Karpas-422 (cell line): ENCODE data around the gene NFYC. TPM values are rescaled to one million over a fixed set of nuclear protein-coding genes. Genes with fewer than 3 reads are reported as not detected.

Experiments
- DNase-seq: peaks from one replicate; pipeline ENCODE4 v3.0.0-alpha.2; 2015
- H2AFZ ChIP-seq: fragments of 200-600 bp; sonication (generic); 2 replicates; pipeline ENCODE4 v1.6.1; 2014; ENCODE audit warnings: antibody characterized with exemption, low read length, mixed read lengths
- H3K27ac ChIP-seq: fragments of 200-600 bp; sonication (generic); 2 replicates; pipeline ENCODE4 v1.5.1; 2014; ENCODE audit warnings: mild to moderate bottlenecking, low read length, moderate library complexity
- H3K27me3 ChIP-seq: fragments of 200-600 bp; sonication (generic); 2 replicates; pipeline ENCODE4 v1.6.1; 2014; ENCODE audit warnings: low read length, mixed read lengths
- H3K36me3 ChIP-seq: fragments of 200-600 bp; sonication (generic); 2 replicates; pipeline ENCODE4 v1.6.1; 2014; ENCODE audit warnings: low read length, mixed read lengths; ENCODE audit not compliant: insufficient read depth
- H3K4me1 ChIP-seq: fragments of 200-600 bp; sonication (generic); 2 replicates; pipeline ENCODE4 v1.6.1; 2014; ENCODE audit warnings: mild to moderate bottlenecking, low read length, mixed read lengths
- H3K4me2 ChIP-seq: fragments of 200-600 bp; sonication (generic); 2 replicates; pipeline ENCODE4 v1.6.1; 2014; ENCODE audit warnings: low read length, low read depth, mild to moderate bottlenecking; ENCODE audit not compliant: poor library complexity, severe bottlenecking
- H3K4me3 ChIP-seq: fragments of 200-600 bp; sonication (generic); 2 replicates; pipeline ENCODE4 v1.5.1; 2014; ENCODE audit warnings: mild to moderate bottlenecking, antibody characterized with exemption, low read length, mixed read lengths
- H3K79me2 ChIP-seq: fragments of 200-600 bp; sonication (generic); 2 replicates; pipeline ENCODE4 v1.6.1; 2014; ENCODE audit warnings: mild to moderate bottlenecking, low read length, mixed read lengths
- H3K9ac ChIP-seq: fragments of 200-600 bp; sonication (generic); 2 replicates; pipeline ENCODE4 v1.6.0; 2014; ENCODE audit warnings: low read length
- H3K9me2 ChIP-seq: fragments of 200-600 bp; sonication (generic), shearing (Covaris generic); replicated peaks from 2 replicates; pipeline ENCODE4 v1.6.0; 2014; ENCODE audit warnings: mild to moderate bottlenecking, low read length, moderate library complexity; ENCODE audit not compliant: insufficient read depth
- H3K9me3 ChIP-seq: fragments of 300-700, 200-600 bp; sonication (generic); 2 replicates; pipeline ENCODE4 v1.6.1; 2014; ENCODE audit warnings: low read length, mixed read lengths
- H4K20me1 ChIP-seq: fragments of 200-600 bp; sonication (generic); 2 replicates; pipeline ENCODE4 v1.6.1; 2014; ENCODE audit warnings: mild to moderate bottlenecking, antibody characterized with exemption, low read length, low read depth; ENCODE audit not compliant: insufficient read depth
- total RNA-seq: library from RNA; depleted of rRNA; stranded (reverse); fragments of >200 nt; shearing (Covaris generic); gene quantifications from 2 replicates; pipeline ENCODE4 v1.2.3, GENCODE V29; 2014; ENCODE audit warnings: low replicate concordance

NFYC gene
- total RNA-seq, 1 experiment from 2014 or later, result 62.6 TPM

- Histone ChIP-seq H3K4me2 (no peak overlapping the region), H3K4me3 (no peak overlapping the region), H3K9me3 (no peaks in the 10 kb centered on the region), H3K27ac (no peak overlapping the region), H4K20me1 (peaks cover 4% of the 10 kb centered on the region; the same call in 1 of the 2 replicates), H2AFZ (no peak overlapping the region), H3K9ac (no peak overlapping the region), H3K79me2 (no peaks in the 10 kb centered on the region), H3K9me2 (no peaks in the 10 kb centered on the region), H3K27me3 (no peaks in the 10 kb centered on the region), H3K4me1 (no peaks in the 10 kb centered on the region), H3K36me3 (no peaks in the 10 kb centered on the region)
- DNase-seq, result no peak
Measured at GRCh38 chr1:40651138-40651857, 40.2 kb upstream of the NFYC start.

GRCh38 chr1:40652468-40652867 is 39.0 kb upstream of the NFYC start:
- Histone ChIP-seq H4K20me1 (peaks cover 4% of the 10 kb centered on the region; the same call in 1 of the 2 replicates), H3K9me3 (no peaks in the 10 kb centered on the region), H3K79me2 (no peaks in the 10 kb centered on the region), H3K9ac (no peak overlapping the region), H2AFZ (no peak overlapping the region), H3K4me1 (no peaks in the 10 kb centered on the region), H3K4me3 (no peak overlapping the region), H3K4me2 (no peak overlapping the region), H3K27me3 (no peaks in the 10 kb centered on the region), H3K27ac (no peak overlapping the region), H3K9me2 (no peaks in the 10 kb centered on the region), H3K36me3 (no peaks in the 10 kb centered on the region)
- DNase-seq, result no peak

- H3K9me3 ChIP-seq, result no peaks in the 10 kb centered on the region
- H3K4me2 ChIP-seq, result no peak overlapping the region
- no peaks in the 10 kb centered on the region for H3K79me2 ChIP-seq
- no peaks in the 10 kb centered on the region for H3K36me3 ChIP-seq
- H3K9ac ChIP-seq, result no peak overlapping the region
- peaks cover 4% of the 10 kb centered on the region; the same call in 1 of the 2 replicates for H4K20me1 ChIP-seq
- no peak for DNase-seq
- H3K9me2 ChIP-seq, result no peaks in the 10 kb centered on the region
- no peaks in the 10 kb centered on the region for H3K4me1 ChIP-seq
- no peaks in the 10 kb centered on the region for H3K27me3 ChIP-seq
- no peak overlapping the region for H3K4me3 ChIP-seq
- H3K27ac ChIP-seq, result no peak overlapping the region
- H2AFZ ChIP-seq, result no peak overlapping the region
Measured at GRCh38 chr1:40652979-40653378, 38.5 kb upstream of the NFYC start.

- no peaks in the 10 kb centered on the region for H3K9me2 ChIP-seq
- no peak overlapping the region for H2AFZ ChIP-seq
- no peak for DNase-seq
- no peaks in the 10 kb centered on the region for H3K36me3 ChIP-seq
- peaks cover 4% of the 10 kb centered on the region; the same call in 1 of the 2 replicates for H4K20me1 ChIP-seq
- H3K9ac ChIP-seq, result no peak overlapping the region
- no peaks in the 10 kb centered on the region for H3K27me3 ChIP-seq
- no peaks in the 10 kb centered on the region for H3K4me1 ChIP-seq
- H3K4me3 ChIP-seq, result no peak overlapping the region
- no peak overlapping the region for H3K4me2 ChIP-seq
- no peak overlapping the region for H3K27ac ChIP-seq
- no peaks in the 10 kb centered on the region for H3K79me2 ChIP-seq
- H3K9me3 ChIP-seq, result no peaks in the 10 kb centered on the region
Measured at GRCh38 chr1:40653851-40654537, 37.5 kb upstream of the NFYC start.

GRCh38 chr1:40657046-40657445 is 34.5 kb upstream of the NFYC start:
- Histone ChIP-seq H3K9me2 (no peaks in the 10 kb centered on the region), H3K4me3 (no peak overlapping the region), H3K36me3 (no peaks in the 10 kb centered on the region), H2AFZ (no peak overlapping the region), H4K20me1 (no peaks in the 10 kb centered on the region), H3K27me3 (no peaks in the 10 kb centered on the region), H3K9me3 (no peaks in the 10 kb centered on the region), H3K4me2 (no peak overlapping the region), H3K79me2 (no peaks in the 10 kb centered on the region), H3K4me1 (no peaks in the 10 kb centered on the region), H3K9ac (no peak overlapping the region), H3K27ac (no peak overlapping the region)
- no peak for DNase-seq

- no peak overlapping the region for H3K4me2 ChIP-seq
Measured at GRCh38 chr1:40658751-40659648, 32.5 kb upstream of the NFYC start.

GRCh38 chr1:40659649-40659947 is 31.9 kb upstream of the NFYC start:
- DNase-seq, result no peak
- no peak overlapping the region for H3K4me3 ChIP-seq
- no peaks in the 10 kb centered on the region for H3K27me3 ChIP-seq
- peaks cover 4% of the 10 kb centered on the region; the same call in 1 of the 2 replicates for H4K20me1 ChIP-seq
- peaks cover 16% of the 10 kb centered on the region for H3K4me1 ChIP-seq
- H3K9me2 ChIP-seq, result no peaks in the 10 kb centered on the region
- H3K79me2 ChIP-seq, result no peaks in the 10 kb centered on the region
- no peaks in the 10 kb centered on the region for H3K36me3 ChIP-seq
- H3K9me3 ChIP-seq, result no peaks in the 10 kb centered on the region
- no peak overlapping the region for H3K9ac ChIP-seq
- no peak overlapping the region for H3K4me2 ChIP-seq
- H3K27ac ChIP-seq, result no peak overlapping the region
- H2AFZ ChIP-seq, result no peak overlapping the region

More at GRCh38 chr1:40658751-40659648, 32.5 kb upstream of the NFYC start:
- Histone ChIP-seq H3K4me3 (no peak overlapping the region), H3K27ac (no peak overlapping the region), H3K36me3 (no peaks in the 10 kb centered on the region), H3K79me2 (no peaks in the 10 kb centered on the region), H3K9me2 (no peaks in the 10 kb centered on the region), H3K9ac (no peak overlapping the region), H3K9me3 (no peaks in the 10 kb centered on the region), H4K20me1 (no peaks in the 10 kb centered on the region), H3K4me1 (peaks cover 10% of the 10 kb centered on the region), H3K27me3 (no peaks in the 10 kb centered on the region), H2AFZ (no peak overlapping the region)
- DNase-seq, result no peak

- no peaks in the 10 kb centered on the region for H3K9me3 ChIP-seq
- no peak overlapping the region for H3K9ac ChIP-seq
- H3K36me3 ChIP-seq, result no peaks in the 10 kb centered on the region
- H3K4me2 ChIP-seq, result no peak overlapping the region
- no peaks in the 10 kb centered on the region for H3K79me2 ChIP-seq
- no peak overlapping the region for H3K27ac ChIP-seq
- no peak for DNase-seq
- H3K27me3 ChIP-seq, result no peaks in the 10 kb centered on the region
- no peak overlapping the region for H3K4me3 ChIP-seq
- peaks cover 33% of the 10 kb centered on the region for H3K4me1 ChIP-seq
- H2AFZ ChIP-seq, result no peak overlapping the region
- peaks cover 7% of the 10 kb centered on the region; the same call in 1 of the 2 replicates for H4K20me1 ChIP-seq
- no peaks in the 10 kb centered on the region for H3K9me2 ChIP-seq
Measured at GRCh38 chr1:40661678-40662077, 29.8 kb upstream of the NFYC start.
